ENCODE measurements around the gene ZSCAN23.

ZSCAN23 gene

GRCh38 chr6:28424163-28424562, 19.1 kb downstream of the ZSCAN23 start:
- no peak overlapping the region for H3K4me3 ChIP-seq (ENCODE audit: low read depth, low read length)
- TF ChIP-seq MYC (IDR thresholded peaks at IDR 0.05; ENCODE audit: low read depth, low read length) (no peak), CTCF (IDR thresholded peaks at IDR 0.05; ENCODE audit: low read depth, low read length) (no peak), POLR2A (IDR thresholded peaks at IDR 0.05; ENCODE audit: extremely low read depth, insufficient read length) (no peak)
- TF ChIP-seq, protein P1, sequence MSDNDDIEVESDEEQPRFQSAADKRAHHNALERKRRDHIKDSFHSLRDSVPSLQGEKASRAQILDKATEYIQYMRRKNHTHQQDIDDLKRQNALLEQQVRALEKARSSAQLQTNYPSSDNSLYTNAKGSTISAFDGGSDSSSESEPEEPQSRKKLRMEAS (IDR thresholded peaks at IDR 0.05; ENCODE audit: low read depth, low read length) = no peak
- DNase-seq (ENCODE audit: low read depth) = no peak

- H3K4me3 ChIP-seq (ENCODE audit: low read depth, low read length) = no peak overlapping the region
- no peak for DNase-seq (ENCODE audit: low read depth)
- no peak for TF ChIP-seq MYC (IDR thresholded peaks at IDR 0.05; ENCODE audit: low read depth, low read length)
- no peak for TF ChIP-seq POLR2A (IDR thresholded peaks at IDR 0.05; ENCODE audit: extremely low read depth, insufficient read length)
- TF ChIP-seq, protein P1 (IDR thresholded peaks at IDR 0.05; ENCODE audit: low read depth, low read length) = no peak
- TF ChIP-seq CTCF (IDR thresholded peaks at IDR 0.05; ENCODE audit: low read depth, low read length) = no peak
Observed at GRCh38 chr6:28423546-28423945, 19.7 kb downstream of the ZSCAN23 start.

GRCh38 chr6:28413681-28414080, 29.6 kb downstream of the ZSCAN23 start:
- H3K4me3 ChIP-seq (ENCODE audit: low read depth, low read length) = no peak overlapping the region
- DNase-seq (ENCODE audit: low read depth) = no peak
- TF ChIP-seq POLR2A (IDR thresholded peaks at IDR 0.05; ENCODE audit: extremely low read depth, insufficient read length) (no peak), CTCF (IDR thresholded peaks at IDR 0.05; ENCODE audit: low read depth, low read length) (no peak)
- TF ChIP-seq, protein P1 (IDR thresholded peaks at IDR 0.05; ENCODE audit: low read depth, low read length) = no peak

GRCh38 chr6:28410767-28411166, 32.5 kb downstream of the ZSCAN23 start:
- H3K4me3 ChIP-seq (ENCODE audit: low read depth, low read length) = no peak overlapping the region
- DNase-seq (ENCODE audit: low read depth) = no peak
- no peak for TF ChIP-seq CTCF (IDR thresholded peaks at IDR 0.05; ENCODE audit: low read depth, low read length)
- TF ChIP-seq MYC (IDR thresholded peaks at IDR 0.05; ENCODE audit: low read depth, low read length) = no peak
- TF ChIP-seq, protein P1 (IDR thresholded peaks at IDR 0.05; ENCODE audit: low read depth, low read length) = no peak
- no peak for TF ChIP-seq POLR2A (IDR thresholded peaks at IDR 0.05; ENCODE audit: extremely low read depth, insufficient read length)

GRCh38 chr6:28408076-28408802, 35.1 kb downstream of the ZSCAN23 start:
- no peak for DNase-seq (ENCODE audit: low read depth)
- H3K4me3 ChIP-seq (ENCODE audit: low read depth, low read length) = no peak overlapping the region
- TF ChIP-seq, protein P1 (IDR thresholded peaks at IDR 0.05; ENCODE audit: low read depth, low read length) = no peak
- TF ChIP-seq POLR2A (IDR thresholded peaks at IDR 0.05; ENCODE audit: extremely low read depth, insufficient read length) (no peak), CTCF (IDR thresholded peaks at IDR 0.05; ENCODE audit: low read depth, low read length) (no peak), MYC (IDR thresholded peaks at IDR 0.05; ENCODE audit: low read depth, low read length) (no peak)

Measured in NB4 (cell line).